ENCODE data around the gene SH3RF3.
A peak's percentile ranks its signal among the peaks of the same experiment; 100 is the strongest.

SH3RF3 gene

GRCh38 chr2:109489296-109489695 is 360.3 kb downstream of the SH3RF3 start:
- no peak for DNase-seq

GRCh38 chr2:109493176-109493935 is 364.4 kb downstream of the SH3RF3 start:
- no peak for DNase-seq

- no peak for DNase-seq
Measured at GRCh38 chr2:109494351-109494750, 365.3 kb downstream of the SH3RF3 start.

- no peak for DNase-seq
Measured at GRCh38 chr2:109497463-109497862, 368.5 kb downstream of the SH3RF3 start.

- no peak for DNase-seq
Measured at GRCh38 chr2:109497911-109498870, 369.2 kb downstream of the SH3RF3 start.

GRCh38 chr2:109498906-109499305 is 369.9 kb downstream of the SH3RF3 start:
- DNase-seq, result no peak

- DNase-seq, result no peak
Measured at GRCh38 chr2:109499566-109499965, 370.6 kb downstream of the SH3RF3 start.

- no peak for DNase-seq
Measured at GRCh38 chr2:109500910-109501309, 371.9 kb downstream of the SH3RF3 start.

- DNase-seq, result no peak
Measured at GRCh38 chr2:109501461-109501860, 372.5 kb downstream of the SH3RF3 start.

- no peak for DNase-seq
Measured at GRCh38 chr2:109503191-109503590, 374.2 kb downstream of the SH3RF3 start.

- DNase-seq, result no peak
Measured at GRCh38 chr2:109507217-109507616, 378.2 kb downstream of the SH3RF3 start.

GRCh38 chr2:109507828-109508227 is 378.8 kb downstream of the SH3RF3 start:
- DNase-seq, result no peak

- no peak for DNase-seq
Measured at GRCh38 chr2:109508556-109508955, 379.6 kb downstream of the SH3RF3 start.

- DNase-seq, result peak; percentile 62 to 77
Measured at GRCh38 chr2:109510136-109511028, 381.4 kb downstream of the SH3RF3 start.

- no peak for DNase-seq
Measured at GRCh38 chr2:109511168-109511567, 382.2 kb downstream of the SH3RF3 start.

GRCh38 chr2:109512076-109512475 is 383.1 kb downstream of the SH3RF3 start:
- DNase-seq, result no peak

GRCh38 chr2:109513230-109513629 is 384.2 kb downstream of the SH3RF3 start:
- no peak for DNase-seq

- no peak for DNase-seq
Measured at GRCh38 chr2:109513749-109514588, 385.0 kb downstream of the SH3RF3 start.

- DNase-seq, result no peak
Measured at GRCh38 chr2:109514857-109515256, 385.9 kb downstream of the SH3RF3 start.

GRCh38 chr2:109516445-109517117 is 387.6 kb downstream of the SH3RF3 start:
- no peak for DNase-seq

Data from activated CD4-positive, alpha-beta T cell treated with anti-CD3 and anti-CD28 coated beads for 4 hours (primary cell).